Activated CD4-positive, alpha-beta memory T cell treated with anti-CD3 and anti-CD28 coated beads, Interleukin-2, amount 10 ng/mL, durations not matched to agents 7 days and 5 days (primary cell): ENCODE data around the gene EBF3. TPM values are rescaled to one million over a fixed set of nuclear protein-coding genes. Genes with fewer than 3 reads are reported as not detected.

Source experiments
- CTCF ChIA-PET: fragments of 350-600 bp; sonication (Branson Sonifier 250); formaldehyde crosslinking; loops from one replicate; lab custom pipeline; 2021; ENCODE audit warnings: antibody characterized with exemption, inconsistent platforms; lab: Charles Lee
- POLR2A ChIA-PET: fragments of 350-600 bp; sonication (Branson Sonifier 250); formaldehyde crosslinking; loops from one replicate; lab custom pipeline; 2021; ENCODE audit warnings: antibody characterized with exemption; lab: Charles Lee
- DNase-seq: peaks from one replicate; pipeline ENCODE4 v3.0.0-alpha.2; 2020
- H3K27ac Mint-ChIP-seq: one replicate; pipeline ENCODE4 v1.8.0; 2021; ENCODE audit warnings: mild to moderate bottlenecking, mixed read lengths
- H3K27me3 Mint-ChIP-seq: one replicate; pipeline ENCODE4 v1.8.0; 2021; ENCODE audit warnings: mixed read lengths
- H3K36me3 Mint-ChIP-seq: one replicate; pipeline ENCODE4 v1.8.0; 2021; ENCODE audit warnings: low read depth, mixed read lengths
- H3K4me1 Mint-ChIP-seq: one replicate; pipeline ENCODE4 v1.8.0; 2021; ENCODE audit warnings: mixed read lengths
- H3K4me3 Mint-ChIP-seq: one replicate; pipeline ENCODE4 v1.8.0; 2021; ENCODE audit warnings: mild to moderate bottlenecking, mixed read lengths
- H3K9me3 Mint-ChIP-seq: one replicate; pipeline ENCODE4 v1.8.0; 2021; ENCODE audit warnings: mixed read lengths
- total RNA-seq, 2 experiments: library from RNA; stranded (reverse); gene quantifications; one replicate each; pipeline ENCODE4 v1.2.3, GENCODE V29; 2021

The EBF3 gene
- total RNA-seq, 2 experiments from 2014 or later, result not detected

- Mint-ChIP-seq H3K27ac (no peak overlapping the region), H3K27me3 (peaks cover 19% of the 10 kb centered on the region), H3K9me3 (no peaks in the 10 kb centered on the region), H3K36me3 (no peaks in the 10 kb centered on the region), H3K4me3 (no peak overlapping the region), H3K4me1 (no peaks in the 10 kb centered on the region)
- no peak for DNase-seq
- ChIA-PET CTCF (no interaction called here), POLR2A (no interaction called here)
These were observed 12.2 kb downstream of the EBF3 start for GRCh38 chr10:129951970-129952265.

DNA sequence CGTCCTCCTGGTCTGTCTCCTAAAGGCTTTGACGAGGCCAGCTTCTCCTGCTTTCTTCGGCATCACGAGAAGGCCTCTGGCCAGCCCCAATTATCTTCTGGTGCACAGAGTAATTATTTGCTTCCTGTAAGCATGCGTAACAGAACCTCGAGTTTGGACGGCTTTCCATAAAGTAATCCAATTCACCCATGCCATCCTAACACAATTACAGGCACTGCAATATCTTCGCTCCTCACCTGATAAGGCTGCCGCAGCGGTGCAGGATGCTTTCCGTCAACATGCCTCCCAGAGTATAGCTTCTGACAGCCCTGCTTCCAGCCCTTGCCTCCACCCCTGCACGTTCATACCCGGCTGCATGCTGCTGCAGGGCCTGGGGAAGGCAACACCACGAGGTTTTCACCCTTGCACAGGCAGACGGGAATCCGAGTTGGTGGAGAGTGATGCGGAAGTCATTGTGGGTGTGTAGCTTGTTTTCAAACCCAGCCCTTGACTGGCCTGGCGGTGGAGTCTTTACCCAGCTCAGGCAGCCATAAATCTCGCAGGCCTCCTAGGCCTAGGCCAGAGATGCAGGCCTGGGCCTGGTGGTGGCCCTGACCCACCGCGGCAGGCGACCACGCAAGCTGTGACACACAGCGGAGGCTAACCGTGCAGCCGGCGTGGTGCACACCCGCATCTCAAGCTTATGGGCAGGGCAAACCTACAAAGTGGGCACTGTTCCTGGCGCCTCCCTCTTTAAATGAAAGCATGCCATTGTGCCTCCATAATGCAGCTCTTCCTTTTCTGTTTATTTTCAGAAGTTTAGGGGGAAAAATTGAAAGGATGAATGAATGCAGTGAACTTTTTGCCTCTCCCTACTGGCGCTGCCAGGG lies 12.7 kb downstream of the EBF3 start:
- Mint-ChIP-seq H3K27ac (no peak overlapping the region), H3K4me3 (no peak overlapping the region), H3K4me1 (no peaks in the 10 kb centered on the region), H3K9me3 (no peaks in the 10 kb centered on the region), H3K36me3 (no peaks in the 10 kb centered on the region), H3K27me3 (peaks cover 14% of the 10 kb centered on the region)
- ChIA-PET POLR2A (no interaction called here), CTCF (interaction anchor here (0.7 kb wide), 1 partner anchor 62 kb away, joined by 3 read pairs; no protein-coding TSS in a partner anchor)
- DNase-seq, result no peak

- Mint-ChIP-seq H3K4me1 (no peaks in the 10 kb centered on the region), H3K4me3 (no peak overlapping the region), H3K9me3 (no peaks in the 10 kb centered on the region), H3K27me3 (peaks cover 10% of the 10 kb centered on the region), H3K27ac (no peak overlapping the region), H3K36me3 (no peaks in the 10 kb centered on the region)
- DNase-seq, result no peak
- ChIA-PET POLR2A (no interaction called here), CTCF (interaction anchor here (0.7 kb wide), 1 partner anchor 62 kb away, joined by 3 read pairs; no protein-coding TSS in a partner anchor)
These were observed 13.4 kb downstream of the EBF3 start for GRCh38 chr10:129950676-129951075.

- Mint-ChIP-seq H3K27me3 (peaks cover 8% of the 10 kb centered on the region), H3K9me3 (no peaks in the 10 kb centered on the region), H3K4me3 (no peak overlapping the region), H3K36me3 (no peaks in the 10 kb centered on the region), H3K4me1 (no peaks in the 10 kb centered on the region), H3K27ac (no peak overlapping the region)
- ChIA-PET POLR2A (no interaction called here), CTCF (no interaction called here)
- DNase-seq, result no peak
These were observed 14.2 kb downstream of the EBF3 start for GRCh38 chr10:129949891-129950291.

- Mint-ChIP-seq H3K4me1 (no peaks in the 10 kb centered on the region), H3K9me3 (no peaks in the 10 kb centered on the region), H3K36me3 (no peaks in the 10 kb centered on the region), H3K4me3 (no peak overlapping the region), H3K27me3 (peaks cover 7% of the 10 kb centered on the region), H3K27ac (no peak overlapping the region)
- CTCF ChIA-PET, result no interaction called here
- DNase-seq, result no peak
- POLR2A ChIA-PET, result no interaction called here
These were observed 14.7 kb downstream of the EBF3 start for GRCh38 chr10:129949411-129949810.

DNA sequence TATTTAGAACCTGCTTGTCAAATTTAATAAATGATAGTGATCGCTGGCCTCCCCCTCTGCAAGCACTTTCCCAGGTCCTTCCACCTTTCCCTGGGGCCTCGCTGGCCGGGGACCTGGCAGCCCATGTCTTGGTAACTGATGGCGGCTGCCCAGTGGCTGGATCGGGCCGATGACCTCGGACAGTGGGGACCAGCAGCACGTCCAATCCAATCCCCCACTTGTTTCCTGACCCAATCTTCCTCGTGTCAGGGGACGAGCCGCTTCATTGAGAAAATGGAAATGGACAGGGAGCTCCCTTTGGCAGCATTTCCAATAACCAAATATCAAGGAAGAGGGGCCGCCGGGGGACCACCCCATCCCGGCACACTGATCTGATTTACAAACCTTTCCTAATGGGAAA lies 17.2 kb downstream of the EBF3 start:
- Mint-ChIP-seq H3K27me3 (peaks cover 6% of the 10 kb centered on the region), H3K4me1 (no peaks in the 10 kb centered on the region), H3K9me3 (no peaks in the 10 kb centered on the region), H3K27ac (no peak overlapping the region), H3K4me3 (no peak overlapping the region), H3K36me3 (no peaks in the 10 kb centered on the region)
- POLR2A ChIA-PET, result no interaction called here
- no peak for DNase-seq
- CTCF ChIA-PET, result no interaction called here

DNA sequence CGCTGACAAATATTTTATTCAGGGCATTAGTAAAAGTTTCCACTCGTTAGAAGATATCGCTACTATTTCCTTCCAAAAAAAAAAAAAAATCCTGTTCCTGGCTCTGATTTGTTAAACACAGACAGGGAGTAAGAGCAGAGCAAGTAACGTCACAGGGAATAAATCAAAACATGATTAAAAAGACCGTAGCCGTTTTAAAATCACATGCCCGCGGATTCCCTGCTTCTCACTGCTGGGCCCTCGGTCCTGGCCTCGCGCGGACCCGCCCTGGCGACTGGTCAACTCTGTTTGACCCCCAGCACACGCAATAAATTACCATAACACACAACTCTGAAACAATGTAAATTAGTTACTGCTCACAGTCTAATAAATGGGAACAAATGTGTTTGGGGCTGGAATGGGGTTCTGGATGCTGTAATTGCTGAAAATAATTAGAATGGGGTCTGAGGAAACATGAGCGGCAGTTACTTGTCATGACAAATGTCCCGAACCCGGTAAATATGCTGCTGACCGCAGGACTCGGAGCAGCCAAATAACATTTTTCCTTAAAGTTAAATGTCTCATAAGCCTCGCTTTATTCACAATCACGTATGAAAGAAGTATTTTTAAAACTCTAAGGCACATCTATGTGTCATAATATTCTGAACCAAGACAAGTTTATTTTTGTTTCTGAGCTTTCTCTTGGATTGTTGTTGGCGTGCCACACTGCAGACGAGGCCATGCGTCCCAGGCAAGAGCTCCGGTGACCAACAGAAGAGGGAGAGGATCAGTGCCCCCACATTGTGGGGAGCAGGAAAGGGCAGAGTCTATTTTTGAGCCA lies 17.9 kb downstream of the EBF3 start:
- Mint-ChIP-seq H3K9me3 (no peaks in the 10 kb centered on the region), H3K27ac (no peak overlapping the region), H3K4me3 (no peak overlapping the region), H3K4me1 (no peaks in the 10 kb centered on the region), H3K27me3 (peaks cover 4% of the 10 kb centered on the region), H3K36me3 (no peaks in the 10 kb centered on the region)
- POLR2A ChIA-PET, result no interaction called here
- CTCF ChIA-PET, result no interaction called here
- no peak for DNase-seq

GRCh38 chr10:129945526-129945925 lies 18.5 kb downstream of the EBF3 start:
- no peak for DNase-seq
- ChIA-PET CTCF (no interaction called here), POLR2A (no interaction called here)
- H3K9me3 Mint-ChIP-seq, result no peaks in the 10 kb centered on the region
- no peaks in the 10 kb centered on the region for H3K4me1 Mint-ChIP-seq
- H3K27ac Mint-ChIP-seq, result no peak overlapping the region
- H3K36me3 Mint-ChIP-seq, result no peaks in the 10 kb centered on the region
- no peak overlapping the region for H3K4me3 Mint-ChIP-seq
- peaks cover 2% of the 10 kb centered on the region for H3K27me3 Mint-ChIP-seq

DNA sequence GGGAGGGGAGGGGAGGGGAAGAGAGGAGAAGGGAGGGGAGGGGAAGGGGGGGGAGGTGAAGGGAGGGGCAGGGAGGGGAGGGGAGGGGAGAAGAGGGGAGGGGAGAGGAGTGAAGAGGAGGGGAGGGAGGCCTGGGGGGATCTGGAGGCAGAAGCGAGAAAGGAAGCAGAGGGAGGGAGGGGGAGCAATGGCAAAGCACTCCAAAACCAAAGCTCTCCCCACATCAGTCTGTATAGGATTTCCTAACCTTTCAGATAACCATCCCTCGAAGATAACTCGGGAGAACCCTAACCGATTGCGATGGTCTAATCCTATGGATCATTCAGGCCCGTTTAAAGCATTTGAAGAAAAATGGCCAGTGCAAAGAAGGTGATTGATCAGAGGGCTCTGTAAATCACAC lies 19.0 kb downstream of the EBF3 start:
- DNase-seq, result no peak
- no peak overlapping the region for H3K27ac Mint-ChIP-seq
- ChIA-PET CTCF (no interaction called here), POLR2A (no interaction called here)
- H3K4me1 Mint-ChIP-seq, result no peaks in the 10 kb centered on the region
- no peak overlapping the region for H3K4me3 Mint-ChIP-seq
- H3K9me3 Mint-ChIP-seq, result no peaks in the 10 kb centered on the region
- H3K27me3 Mint-ChIP-seq, result peaks cover 1% of the 10 kb centered on the region
- no peaks in the 10 kb centered on the region for H3K36me3 Mint-ChIP-seq

DNA sequence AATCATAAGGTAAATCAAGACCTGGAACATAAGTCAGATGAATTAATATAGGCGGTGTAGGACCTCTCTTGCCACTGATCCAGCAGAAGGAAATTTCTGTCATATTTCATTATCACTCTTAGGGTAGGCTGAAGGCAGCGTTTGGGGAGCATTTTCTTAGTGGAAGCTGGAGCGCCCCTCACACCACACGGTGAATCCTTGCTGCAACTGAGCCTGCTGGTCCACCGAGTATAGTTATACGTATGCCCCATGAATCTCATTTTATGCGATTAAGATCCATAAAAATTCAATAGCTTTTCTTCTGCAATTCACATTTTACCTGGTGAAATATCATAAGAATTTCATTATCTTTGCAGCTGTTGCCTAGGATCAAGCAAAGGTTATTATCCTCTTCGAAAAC lies 19.6 kb downstream of the EBF3 start:
- H3K9me3 Mint-ChIP-seq, result no peaks in the 10 kb centered on the region
- no peaks in the 10 kb centered on the region for H3K4me1 Mint-ChIP-seq
- H3K27me3 Mint-ChIP-seq, result no peaks in the 10 kb centered on the region
- CTCF ChIA-PET, result no interaction called here
- DNase-seq, result no peak
- no peaks in the 10 kb centered on the region for H3K36me3 Mint-ChIP-seq
- POLR2A ChIA-PET, result no interaction called here
- H3K27ac Mint-ChIP-seq, result no peak overlapping the region
- no peak overlapping the region for H3K4me3 Mint-ChIP-seq

- H3K4me1 Mint-ChIP-seq, result no peaks in the 10 kb centered on the region
- H3K36me3 Mint-ChIP-seq, result no peaks in the 10 kb centered on the region
- H3K27me3 Mint-ChIP-seq, result no peaks in the 10 kb centered on the region
- H3K27ac Mint-ChIP-seq, result no peak overlapping the region
- CTCF ChIA-PET, result no interaction called here
- POLR2A ChIA-PET, result no interaction called here
- no peaks in the 10 kb centered on the region for H3K9me3 Mint-ChIP-seq
- H3K4me3 Mint-ChIP-seq, result no peak overlapping the region
- no peak for DNase-seq
These were observed 20.9 kb downstream of the EBF3 start for GRCh38 chr10:129942936-129943715.

DNA sequence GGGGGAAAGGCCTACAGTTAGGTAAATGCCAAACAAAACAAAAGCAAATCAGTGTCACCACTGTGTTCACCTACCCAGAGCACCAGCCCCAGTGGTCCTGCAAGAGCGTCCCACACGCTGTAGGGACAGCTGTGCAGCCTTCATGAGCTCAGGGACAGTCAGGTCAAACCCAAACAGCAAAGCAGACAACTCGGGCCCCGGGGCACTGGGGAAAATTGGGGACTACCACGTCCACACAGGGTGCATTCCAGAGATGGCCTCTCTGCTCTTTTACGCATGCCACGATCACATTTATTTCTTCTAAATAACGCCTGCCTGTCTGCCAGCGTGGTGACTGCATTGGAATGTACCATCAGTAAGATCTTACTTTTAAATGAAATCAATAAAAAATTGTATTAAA lies 21.7 kb downstream of the EBF3 start:
- H3K4me3 Mint-ChIP-seq, result no peak overlapping the region
- no peaks in the 10 kb centered on the region for H3K27me3 Mint-ChIP-seq
- ChIA-PET CTCF (no interaction called here), POLR2A (no interaction called here)
- no peak overlapping the region for H3K27ac Mint-ChIP-seq
- no peaks in the 10 kb centered on the region for H3K36me3 Mint-ChIP-seq
- H3K9me3 Mint-ChIP-seq, result no peaks in the 10 kb centered on the region
- DNase-seq, result no peak
- H3K4me1 Mint-ChIP-seq, result no peaks in the 10 kb centered on the region

- Mint-ChIP-seq H3K27me3 (no peaks in the 10 kb centered on the region), H3K9me3 (no peaks in the 10 kb centered on the region), H3K36me3 (no peaks in the 10 kb centered on the region), H3K4me1 (no peaks in the 10 kb centered on the region), H3K27ac (no peak overlapping the region), H3K4me3 (no peak overlapping the region)
- DNase-seq, result no peak
- ChIA-PET CTCF (no interaction called here), POLR2A (no interaction called here)
These were observed 22.1 kb downstream of the EBF3 start for GRCh38 chr10:129942019-129942277.
